Endothelial cell (in vitro differentiated cells): ENCODE data around the gene GREB1L. TPM values are rescaled to one million over a fixed set of nuclear protein-coding genes. Genes with fewer than 3 reads are reported as not detected.
A peak's percentile ranks its signal among the peaks of the same experiment; 100 is the strongest.

Source experiments
- DNase-seq: peaks from one replicate; pipeline ENCODE4 v3.0.0; 2021; ENCODE audit warnings: low spot score
- H3K27ac Mint-ChIP-seq: one replicate; pipeline ENCODE4 v1.8.0; 2021; ENCODE audit warnings: mixed read lengths, inconsistent platforms; ENCODE audit not compliant: unreplicated experiment
- H3K27me3 Mint-ChIP-seq: one replicate; pipeline ENCODE4 v1.8.0; 2021; ENCODE audit warnings: mild to moderate bottlenecking, moderate library complexity, mixed read lengths, inconsistent platforms; ENCODE audit not compliant: unreplicated experiment
- H3K36me3 Mint-ChIP-seq: one replicate; pipeline ENCODE4 v1.8.0; 2021; ENCODE audit warnings: mild to moderate bottlenecking, low read depth, mixed read lengths, inconsistent platforms; ENCODE audit not compliant: unreplicated experiment
- H3K4me1 Mint-ChIP-seq: one replicate; pipeline ENCODE4 v1.8.0; 2021; ENCODE audit warnings: mild to moderate bottlenecking, mixed read lengths, inconsistent platforms; ENCODE audit not compliant: unreplicated experiment
- H3K4me3 Mint-ChIP-seq: one replicate; pipeline ENCODE4 v1.8.0; 2021; ENCODE audit warnings: mild to moderate bottlenecking, mixed read lengths, inconsistent platforms; ENCODE audit not compliant: unreplicated experiment
- H3K9me3 Mint-ChIP-seq: one replicate; pipeline ENCODE4 v1.8.0; 2021; ENCODE audit warnings: mixed read lengths, inconsistent platforms; ENCODE audit not compliant: unreplicated experiment
- total RNA-seq: library from RNA; stranded (reverse); fragmentation: NEBNext Ultra II Directional; extraction: Animal tissue kit (Norgen Biotek cat#: 25700); gene quantifications from one replicate; pipeline ENCODE4 v1.2.1, GENCODE V29; 2021; ENCODE audit not compliant: unreplicated experiment
- TF ChIP-seq, protein P1 (sequence below): fragments of 200-600 bp; sonication (generic); IDR thresholded peaks from one replicate; pipeline ENCODE4 v1.5.0; 2021; ENCODE audit warnings: antibody characterized with exemption; ENCODE audit not compliant: unreplicated experiment

GREB1L gene
- total RNA-seq, 1 donor from 2014 or later: 105 TPM

GRCh38 chr18:21513292-21513691 is 271.3 kb downstream of the GREB1L start:
- DNase-seq: no peak
- no peaks in the 10 kb centered on the region for H3K9me3 Mint-ChIP-seq
- peak overlapping the region; percentile 38 for H3K27ac Mint-ChIP-seq
- peaks cover 64% of the 10 kb centered on the region for H3K36me3 Mint-ChIP-seq
- H3K4me3 Mint-ChIP-seq: peak overlapping the region; percentile 33
- TF ChIP-seq, protein P1, sequence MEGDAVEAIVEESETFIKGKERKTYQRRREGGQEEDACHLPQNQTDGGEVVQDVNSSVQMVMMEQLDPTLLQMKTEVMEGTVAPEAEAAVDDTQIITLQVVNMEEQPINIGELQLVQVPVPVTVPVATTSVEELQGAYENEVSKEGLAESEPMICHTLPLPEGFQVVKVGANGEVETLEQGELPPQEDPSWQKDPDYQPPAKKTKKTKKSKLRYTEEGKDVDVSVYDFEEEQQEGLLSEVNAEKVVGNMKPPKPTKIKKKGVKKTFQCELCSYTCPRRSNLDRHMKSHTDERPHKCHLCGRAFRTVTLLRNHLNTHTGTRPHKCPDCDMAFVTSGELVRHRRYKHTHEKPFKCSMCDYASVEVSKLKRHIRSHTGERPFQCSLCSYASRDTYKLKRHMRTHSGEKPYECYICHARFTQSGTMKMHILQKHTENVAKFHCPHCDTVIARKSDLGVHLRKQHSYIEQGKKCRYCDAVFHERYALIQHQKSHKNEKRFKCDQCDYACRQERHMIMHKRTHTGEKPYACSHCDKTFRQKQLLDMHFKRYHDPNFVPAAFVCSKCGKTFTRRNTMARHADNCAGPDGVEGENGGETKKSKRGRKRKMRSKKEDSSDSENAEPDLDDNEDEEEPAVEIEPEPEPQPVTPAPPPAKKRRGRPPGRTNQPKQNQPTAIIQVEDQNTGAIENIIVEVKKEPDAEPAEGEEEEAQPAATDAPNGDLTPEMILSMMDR: no peak
- peaks cover 17% of the 10 kb centered on the region for H3K4me1 Mint-ChIP-seq
- peaks cover 4% of the 10 kb centered on the region for H3K27me3 Mint-ChIP-seq

- Mint-ChIP-seq H3K27ac (peak overlapping the region; percentile 38), H3K36me3 (peaks cover 63% of the 10 kb centered on the region)
Observed at GRCh38 chr18:21513741-21514140, 271.7 kb downstream of the GREB1L start.

GRCh38 chr18:21522530-21522929 is 280.5 kb downstream of the GREB1L start:
- Mint-ChIP-seq H3K27me3 (peaks cover 4% of the 10 kb centered on the region), H3K4me3 (no peak overlapping the region), H3K36me3 (peaks cover 42% of the 10 kb centered on the region), H3K9me3 (no peaks in the 10 kb centered on the region), H3K27ac (no peak overlapping the region), H3K4me1 (no peaks in the 10 kb centered on the region)
- no peak for DNase-seq
- TF ChIP-seq, protein P1: no peak

More at GRCh38 chr18:21513741-21514140, 271.7 kb downstream of the GREB1L start:
- Mint-ChIP-seq H3K27me3 (peaks cover 4% of the 10 kb centered on the region), H3K4me3 (peak overlapping the region; percentile 33), H3K4me1 (peaks cover 17% of the 10 kb centered on the region), H3K9me3 (no peaks in the 10 kb centered on the region)
- no peak for DNase-seq
- TF ChIP-seq, protein P1: no peak

GRCh38 chr18:21525916-21526315 is 283.9 kb downstream of the GREB1L start:
- Mint-ChIP-seq H3K36me3 (peaks cover 21% of the 10 kb centered on the region), H3K4me1 (no peaks in the 10 kb centered on the region), H3K27ac (no peak overlapping the region), H3K27me3 (no peaks in the 10 kb centered on the region), H3K9me3 (no peaks in the 10 kb centered on the region), H3K4me3 (no peak overlapping the region)
- TF ChIP-seq, protein P1: no peak
- DNase-seq: no peak

- no peak overlapping the region for H3K27ac Mint-ChIP-seq
- H3K9me3 Mint-ChIP-seq: no peaks in the 10 kb centered on the region
- H3K4me3 Mint-ChIP-seq: no peak overlapping the region
- DNase-seq: no peak
- H3K36me3 Mint-ChIP-seq: peaks cover 24% of the 10 kb centered on the region
- TF ChIP-seq, protein P1: no peak
- no peaks in the 10 kb centered on the region for H3K27me3 Mint-ChIP-seq
- H3K4me1 Mint-ChIP-seq: no peaks in the 10 kb centered on the region
Observed at GRCh38 chr18:21526463-21526862, 284.4 kb downstream of the GREB1L start.
